ENCODE results near the gene CD82.
"Not testable (repeated sequence)": the region's sequence is repeated elsewhere in the genome, so short reads cannot be mapped to it uniquely, and the experiment has no call there.

The CD82 gene

GRCh38 chr11:44535191-44535980 is 30.1 kb upstream of the CD82 start:
- DNase-seq: no peak

- no peak for DNase-seq
Observed at GRCh38 chr11:44536788-44537516, 28.5 kb upstream of the CD82 start.

DNA sequence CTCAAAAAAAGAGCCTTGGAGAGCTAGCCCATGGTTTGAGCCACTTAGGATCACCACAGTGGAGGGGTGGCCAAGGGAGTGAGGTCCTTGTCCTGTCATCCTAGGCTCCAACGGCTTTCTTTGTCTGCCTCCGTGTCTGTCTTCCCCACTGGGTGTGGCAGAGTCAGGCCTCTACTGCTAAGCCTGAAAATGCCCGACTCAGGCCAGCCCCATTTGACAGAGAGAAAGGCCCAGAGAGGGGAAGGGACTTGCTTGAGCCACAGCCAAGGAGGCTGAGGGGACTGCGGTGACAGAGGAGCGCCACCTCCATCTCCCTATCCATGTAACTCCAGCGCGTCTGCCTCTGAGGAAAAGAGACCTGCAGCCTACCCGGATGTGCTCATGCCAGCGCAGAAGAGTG is 27.8 kb upstream of the CD82 start:
- no peak for DNase-seq

DNA sequence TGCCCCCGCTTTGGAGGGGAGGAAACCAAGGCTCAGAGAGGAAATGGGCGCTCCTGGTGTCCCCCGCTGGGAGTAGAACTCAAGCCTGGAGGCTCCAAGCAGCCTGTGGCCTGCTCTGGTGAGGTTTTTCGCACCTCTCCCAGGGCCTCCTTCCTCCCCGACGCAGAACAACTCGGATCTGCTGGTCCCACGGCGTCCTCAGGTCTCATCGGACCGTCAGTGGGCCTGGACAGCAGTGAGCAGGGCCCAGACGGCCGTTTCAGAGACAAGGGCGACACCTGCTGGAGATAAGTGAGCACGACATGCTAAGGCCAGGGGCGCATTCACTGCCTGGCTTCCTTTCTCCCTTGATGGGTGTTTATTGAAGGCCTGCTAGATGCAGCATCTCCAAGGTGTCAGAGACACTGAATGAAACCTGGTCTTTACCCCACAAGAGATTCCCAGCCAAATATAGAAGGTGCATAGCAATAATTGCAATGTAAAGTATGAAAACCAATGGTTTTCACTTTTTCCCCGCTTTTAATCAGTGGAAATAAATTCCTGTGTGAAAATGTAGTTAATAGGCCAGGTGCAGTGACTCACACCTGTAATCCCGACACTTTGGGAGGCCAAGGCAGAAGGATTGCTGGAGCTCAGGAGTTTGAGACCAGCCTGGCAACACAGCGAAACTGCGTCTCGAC is 26.9 kb upstream of the CD82 start:
- peak; percentile 54 for DNase-seq

- no peak for DNase-seq
Observed at GRCh38 chr11:44539971-44540370, 25.5 kb upstream of the CD82 start.

- DNase-seq: no peak
Observed at GRCh38 chr11:44540667-44541066, 24.8 kb upstream of the CD82 start.

GRCh38 chr11:44542372-44542771 is 23.1 kb upstream of the CD82 start:
- no peak for DNase-seq

DNA sequence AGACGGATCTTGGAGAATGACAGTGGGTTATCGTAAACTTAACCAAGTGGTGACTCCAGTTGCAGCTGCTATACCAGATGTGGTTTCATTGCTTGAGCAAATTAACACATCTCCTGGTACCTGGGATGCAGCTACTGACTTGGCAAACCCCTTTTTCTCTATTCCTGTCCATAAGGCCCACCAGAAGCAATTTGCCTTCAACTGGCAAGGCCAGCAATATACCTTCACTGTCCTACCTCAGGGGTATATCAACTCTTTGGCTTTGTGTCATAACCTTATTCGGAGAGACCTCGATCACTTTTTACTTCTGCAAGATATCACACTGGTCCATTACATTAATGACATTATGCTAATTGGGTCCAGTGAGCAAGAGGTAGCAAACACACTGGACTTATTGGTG is 18.5 kb upstream of the CD82 start:
- DNase-seq: not testable (repeated sequence)

GRCh38 chr11:44547534-44547933 is 17.9 kb upstream of the CD82 start:
- DNase-seq: not testable (repeated sequence)

DNA sequence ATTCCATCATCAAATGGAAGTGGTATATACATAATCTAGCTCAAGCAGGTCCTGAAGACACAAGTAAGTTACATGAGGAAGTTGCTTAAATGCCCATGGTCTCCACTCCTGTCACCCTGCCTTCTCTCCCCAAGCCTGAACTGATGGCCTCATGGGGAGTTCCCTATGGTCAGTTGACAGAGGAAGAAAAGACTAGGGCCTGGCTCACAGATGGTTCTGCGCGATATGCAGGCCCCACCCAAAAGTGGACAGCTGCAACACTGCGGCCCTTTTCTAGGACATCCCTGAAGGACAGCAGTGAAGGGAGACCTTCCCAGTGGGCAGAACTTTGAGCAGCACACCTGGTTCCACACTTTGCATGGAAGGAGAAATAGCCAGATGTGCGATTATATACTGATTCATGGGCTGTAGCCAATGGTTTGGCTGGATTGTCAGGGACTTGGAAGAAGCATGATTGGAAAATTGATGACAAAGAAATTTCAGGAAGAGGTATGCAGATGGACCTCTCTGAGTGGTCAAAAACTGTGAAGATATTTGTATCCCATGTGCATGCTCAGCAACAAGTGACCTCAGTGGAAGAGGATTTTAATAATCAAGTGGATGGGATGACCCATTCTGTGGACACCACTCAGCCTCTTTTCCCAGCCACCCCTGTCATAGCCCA is 17.3 kb upstream of the CD82 start:
- DNase-seq: no peak

DNA sequence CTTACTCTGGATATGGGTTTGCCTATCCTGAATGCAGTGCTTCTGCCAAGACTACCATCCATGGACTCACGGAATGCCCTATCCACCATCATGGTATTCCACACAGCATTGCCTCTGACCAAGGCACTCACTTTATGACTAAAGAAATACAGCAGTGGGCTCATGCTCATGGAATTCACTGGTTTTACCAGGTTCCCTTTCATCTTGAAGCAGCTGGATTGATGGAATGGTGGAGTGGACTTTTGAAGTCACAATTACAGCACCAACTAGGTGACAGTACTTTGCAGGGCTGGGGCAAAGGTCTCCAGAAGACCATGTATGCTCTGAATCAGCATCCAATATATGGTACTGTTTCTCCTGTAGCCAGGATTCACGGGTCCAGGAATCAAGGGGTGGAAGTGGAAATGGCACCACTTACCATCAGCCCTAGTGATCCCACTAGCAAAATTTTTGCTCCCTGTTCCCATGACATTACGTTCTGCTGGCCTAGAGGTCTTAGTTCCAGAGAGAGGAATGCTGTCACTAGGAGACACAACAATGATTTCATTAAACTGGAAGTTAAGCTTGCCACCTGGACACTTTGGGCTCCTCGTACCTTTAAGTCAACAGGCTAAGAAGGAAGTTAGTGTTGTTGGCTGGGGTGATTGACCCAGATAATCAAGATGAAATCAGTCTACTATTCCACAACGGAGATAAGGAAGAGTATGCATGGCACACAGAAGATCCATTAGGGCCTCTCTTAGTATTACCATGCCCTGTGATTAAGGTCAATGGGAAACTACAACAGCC is 16.3 kb upstream of the CD82 start:
- not testable (repeated sequence) for DNase-seq

DNA sequence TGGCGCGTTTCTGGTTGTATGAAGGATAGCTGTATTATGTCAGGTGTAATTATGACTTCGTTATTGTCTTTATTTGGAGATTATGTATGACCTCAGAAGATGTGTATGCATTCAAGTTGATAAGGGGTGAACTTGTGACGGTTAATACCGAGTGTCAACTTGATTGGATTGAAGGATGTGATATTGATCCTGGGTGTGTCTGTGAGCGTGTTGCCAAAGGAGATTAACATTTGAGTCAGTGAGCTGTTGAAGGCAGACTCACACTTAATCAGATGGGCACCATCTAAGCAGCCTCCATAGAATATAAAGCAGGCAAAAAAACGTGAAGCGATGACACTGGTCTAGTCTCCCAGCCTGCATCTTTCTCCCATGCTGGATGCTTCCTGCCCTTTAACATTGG is 15.3 kb upstream of the CD82 start:
- DNase-seq: no peak

GRCh38 chr11:44551456-44552139 is 13.9 kb upstream of the CD82 start:
- DNase-seq: no peak

DNA sequence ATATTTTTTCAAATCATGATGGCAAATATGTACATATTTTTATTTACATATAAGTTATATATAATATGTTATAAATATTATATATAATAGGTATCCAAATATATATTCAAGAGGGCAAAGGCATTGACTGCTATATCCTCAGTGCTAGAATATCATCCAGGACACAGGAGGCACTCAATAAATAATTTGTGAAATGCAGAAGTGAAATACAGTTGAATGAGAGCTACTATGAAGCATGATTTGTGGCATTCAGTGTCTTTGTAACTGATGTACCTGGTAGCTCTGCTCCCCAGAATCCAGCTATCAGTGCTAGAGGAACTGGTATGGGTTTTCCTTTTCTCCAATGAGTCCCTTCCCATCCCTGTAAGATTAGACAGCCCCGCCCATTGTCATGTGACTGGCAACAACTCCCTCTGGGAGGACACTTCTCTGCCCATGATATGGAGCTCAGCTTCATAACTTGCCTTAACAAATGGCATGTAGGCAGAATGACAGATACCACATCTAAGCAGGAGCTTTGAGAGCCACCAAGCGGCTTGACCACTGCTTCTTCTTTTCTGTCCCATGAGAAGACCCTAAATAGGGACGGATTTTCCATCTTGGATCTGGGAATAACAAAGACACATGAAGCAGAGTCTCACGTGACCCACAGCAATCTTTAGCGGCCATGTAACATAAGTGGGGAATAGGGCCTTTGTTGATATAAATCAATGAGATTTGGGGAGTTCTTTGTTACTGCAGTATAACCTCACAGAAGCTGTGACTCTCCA is 10.2 kb upstream of the CD82 start:
- no peak for DNase-seq

DNA sequence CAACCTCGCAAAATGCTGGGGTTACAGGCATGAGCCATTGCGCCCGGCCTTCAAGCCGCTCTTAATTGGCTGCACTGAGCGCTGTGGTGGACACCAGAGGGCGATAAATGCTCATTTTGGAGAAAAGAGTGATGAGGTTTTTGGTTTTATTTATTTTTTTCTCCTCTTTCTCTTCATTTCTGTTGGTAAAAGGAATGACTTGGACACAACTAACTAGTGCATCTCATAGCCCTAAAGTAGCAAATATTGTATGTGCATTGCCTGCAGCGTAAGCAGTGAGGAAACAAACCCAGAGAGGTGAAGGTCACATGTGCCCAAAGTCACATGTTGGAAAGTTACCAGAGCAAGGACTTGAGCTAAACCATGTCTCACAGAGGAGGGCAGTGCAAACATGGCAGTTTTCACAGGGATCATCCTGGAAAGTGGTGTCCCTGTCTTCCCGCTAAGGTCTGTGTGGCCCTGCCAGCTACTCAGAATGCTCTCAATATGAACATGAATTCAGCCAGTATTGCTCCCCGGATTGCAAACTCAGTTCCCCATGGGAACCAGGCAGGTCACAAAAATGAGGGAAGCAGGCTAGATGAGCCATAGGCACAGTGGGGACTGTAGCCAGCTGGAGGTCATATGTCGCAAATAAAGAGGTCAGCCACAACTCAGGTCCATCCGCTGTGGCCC is 8.6 kb upstream of the CD82 start:
- peak; percentile 52 for DNase-seq

- no peak for DNase-seq
Observed at GRCh38 chr11:44557464-44557863, 8.0 kb upstream of the CD82 start.

DNA sequence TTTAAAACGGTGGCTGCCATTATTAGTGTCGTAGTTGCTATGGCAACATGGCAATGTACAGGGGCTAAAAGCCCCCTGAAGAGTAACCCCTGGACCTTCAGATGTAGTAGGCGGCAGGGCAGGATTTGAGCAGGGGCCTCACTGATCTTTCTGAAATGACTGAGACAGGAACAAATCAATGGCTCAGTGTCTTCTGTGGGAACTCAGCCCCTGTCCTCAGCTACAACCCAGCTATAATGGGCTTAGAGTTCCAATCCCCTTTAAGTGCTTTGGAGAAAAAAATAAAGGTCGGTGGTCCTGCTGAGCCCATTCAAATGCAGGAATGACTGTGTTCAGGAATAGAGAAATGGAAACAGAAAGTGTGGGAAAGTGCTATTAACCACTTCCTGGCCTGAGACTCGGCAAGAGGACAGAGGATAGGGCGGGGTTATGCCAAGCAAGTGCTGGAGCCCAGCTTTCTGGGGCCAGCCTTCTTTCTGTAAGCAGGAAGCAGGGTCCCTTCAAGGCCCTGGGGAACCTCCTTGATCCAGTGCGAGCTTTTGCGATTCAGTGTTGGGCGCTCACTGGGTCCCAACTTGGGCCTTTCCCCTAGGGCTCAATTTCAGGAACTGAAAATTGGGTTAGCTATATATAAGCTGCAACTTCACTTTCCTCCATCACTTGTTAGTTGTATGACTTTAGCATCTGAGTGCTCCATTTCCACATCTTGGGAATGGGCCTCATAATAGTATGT is 6.1 kb upstream of the CD82 start:
- DNase-seq: no peak

GRCh38 chr11:44559940-44560300 is 5.5 kb upstream of the CD82 start:
- DNase-seq: not testable (repeated sequence)

DNA sequence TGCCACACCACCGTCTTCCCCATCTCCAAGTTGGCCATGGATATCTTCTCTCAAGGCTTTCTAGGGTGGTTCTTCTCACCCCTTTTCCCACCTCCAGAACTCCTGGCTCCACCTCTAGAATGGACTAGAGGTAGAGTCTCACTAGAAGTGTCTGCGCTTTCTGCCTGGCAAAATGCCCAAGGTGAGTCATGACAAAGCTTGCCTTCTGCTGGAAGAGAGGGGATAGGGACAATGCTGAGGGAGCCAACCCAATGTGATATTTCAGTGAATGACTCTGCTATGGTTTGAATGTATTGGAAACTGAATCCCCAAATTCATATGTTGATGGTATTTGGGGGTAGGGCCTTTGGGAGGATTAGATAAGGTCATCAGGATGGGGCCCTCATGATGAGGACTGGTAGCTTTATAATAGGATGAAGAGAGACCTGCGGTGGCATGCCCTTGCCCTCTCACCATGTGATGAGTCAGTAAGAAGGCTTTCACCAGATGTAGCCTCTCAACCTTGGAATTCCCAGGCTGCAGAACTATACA is 4.1 kb upstream of the CD82 start:
- DNase-seq: peak; percentile 28

Measured in fibroblast of skin of right quadriceps (primary cell).